Bronchial smooth muscle cell (primary cell): Measurements from ENCODE around the gene CCDC183. TPM values are rescaled to one million over a fixed set of nuclear protein-coding genes. Genes with fewer than 3 reads are reported as not detected.

ENCODE experiments used
- total RNA-seq: library from RNA; depleted of rRNA; stranded (reverse); fragments of >200 nt; gene quantifications from 2 replicates; pipeline ENCODE4 v1.2.1, GENCODE V29; 2014

Gene CCDC183
- total RNA-seq: 0.32 and 0.43 TPM in 2 replicates

DNA sequence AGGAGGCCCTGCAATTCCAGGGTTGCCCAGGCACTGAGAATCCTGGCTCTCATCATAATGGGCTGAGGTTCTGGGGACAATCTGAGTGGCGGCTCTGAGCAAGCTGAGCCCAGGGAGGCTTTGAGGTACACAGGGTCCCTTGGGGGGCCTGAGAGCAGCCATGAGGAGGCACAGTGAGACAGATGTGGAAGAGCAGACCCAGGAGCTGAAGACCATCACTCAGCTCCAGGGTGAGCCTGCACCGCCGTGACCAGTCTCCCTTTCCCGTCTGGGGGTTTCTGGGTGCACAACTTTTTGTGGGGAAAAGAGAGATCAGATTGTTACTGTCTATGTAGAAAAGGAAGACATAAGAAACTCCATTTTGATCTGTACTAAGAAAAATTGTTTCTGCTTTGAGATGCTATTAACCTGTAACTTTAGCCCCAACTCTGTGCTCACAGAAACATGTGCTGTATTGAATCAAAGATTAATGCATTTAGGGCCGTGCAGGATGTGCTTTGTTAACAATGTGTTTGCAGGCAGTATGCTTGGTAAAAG lies at the start of gene CCDC183:
CCDC183 (plus strand) TSS at position 101 of the 537 bp plus-strand sequence; CDS start at position 161, 60 bp downstream.

DNA sequence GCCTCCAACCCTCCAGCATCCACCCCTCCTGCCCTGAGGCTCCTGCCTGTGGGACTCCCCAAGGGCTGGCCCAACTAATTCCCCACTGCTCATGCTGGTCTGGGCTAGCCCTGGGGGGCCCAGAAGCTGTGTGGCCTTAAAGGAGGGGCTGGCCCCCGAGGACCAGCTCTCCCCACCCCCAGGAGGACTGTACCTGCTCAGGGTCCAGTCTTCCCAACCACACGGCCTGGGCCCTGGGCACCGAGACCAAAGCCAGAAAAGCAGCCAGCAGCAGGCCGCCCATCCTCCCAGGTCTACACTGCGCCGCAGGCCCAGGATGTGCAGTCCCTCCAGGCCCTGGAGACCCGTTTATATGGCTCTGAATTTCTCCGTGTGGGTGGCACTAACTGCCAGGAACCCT lies 47.9 kb upstream of the CCDC183 start, which contains the start of gene LCN6:
LCN6 (minus strand) TSS at position 325 of the 400 bp plus-strand sequence; CDS start at position 283, 42 bp downstream.

DNA sequence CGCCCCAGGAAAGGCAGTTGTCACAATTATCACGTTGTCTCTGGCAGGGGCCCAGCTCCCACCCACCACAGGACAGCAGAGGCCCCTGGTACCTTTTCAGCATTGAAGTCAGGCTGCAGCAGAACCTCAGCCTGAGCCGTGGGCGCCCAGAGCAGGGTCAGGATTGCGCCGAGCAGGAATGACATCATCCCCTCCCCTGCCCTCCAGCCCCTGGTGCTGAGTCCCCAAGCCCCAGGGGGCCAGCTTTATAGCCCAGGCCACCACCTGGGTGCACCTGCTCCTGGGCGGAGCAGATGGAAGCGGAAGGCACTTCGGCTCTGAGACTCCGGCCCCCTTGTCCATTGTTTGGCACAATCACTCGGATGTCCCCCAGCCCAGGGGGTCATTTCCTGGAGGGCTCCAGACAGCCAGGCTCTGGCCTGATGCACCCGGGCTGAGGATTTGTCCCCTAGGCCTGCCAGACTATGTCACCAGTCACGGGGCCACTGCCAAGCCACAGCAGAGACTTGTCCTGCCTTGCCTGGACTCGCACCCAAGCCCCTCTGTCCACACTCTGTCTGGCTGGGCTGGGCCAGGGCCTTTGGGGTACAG lies 31.7 kb upstream of the CCDC183 start, which contains the start of gene LCN15:
LCN15 (minus strand) TSS at position 218 of the 591 bp plus-strand sequence; CDS start at position 188, 30 bp downstream.

DNA sequence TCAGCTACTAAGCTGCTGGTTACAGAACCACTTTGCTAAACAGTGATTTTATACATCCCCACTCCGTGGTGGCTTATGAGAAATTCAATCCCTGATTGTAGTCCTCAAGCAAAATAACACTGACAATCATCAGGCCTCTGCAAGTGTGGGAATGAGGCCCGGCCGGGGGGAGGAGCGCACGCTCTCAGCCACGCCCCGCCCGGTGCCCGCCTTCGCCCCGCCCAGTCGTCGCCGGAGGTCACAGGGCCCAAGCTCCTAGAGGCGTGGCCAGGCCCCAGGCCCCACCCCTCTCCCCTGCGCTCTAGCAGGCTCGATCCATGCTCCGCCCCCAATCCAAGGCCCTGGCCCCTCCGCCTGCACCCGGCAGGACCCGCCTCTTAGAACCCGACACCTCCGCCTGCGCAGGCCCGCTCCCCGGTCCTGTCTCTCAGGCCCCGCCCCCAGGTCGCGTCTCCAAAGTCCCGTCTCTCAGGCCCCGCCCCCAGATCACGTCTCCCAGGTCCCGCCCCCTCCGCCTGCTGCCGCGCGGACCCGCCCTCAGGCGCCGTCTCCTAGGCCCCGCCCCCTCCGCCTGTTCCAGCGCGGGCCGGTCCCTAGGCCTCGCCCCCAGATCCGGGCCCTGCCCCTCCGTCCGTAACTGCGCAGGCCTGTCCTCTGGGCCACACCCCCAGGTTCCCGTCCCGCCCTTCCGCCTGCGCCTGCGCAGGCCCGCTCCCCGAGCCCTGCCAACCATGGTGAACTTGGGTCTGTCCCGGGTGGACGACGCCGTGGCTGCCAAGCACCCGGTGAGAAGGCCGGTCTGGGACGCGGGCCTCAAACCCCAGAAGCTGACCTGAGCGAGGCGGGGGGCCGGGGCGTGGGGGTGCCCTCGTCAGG lies 5.3 kb upstream of the CCDC183 start, which contains the start of gene TMEM141:
TMEM141 (plus strand) TSS at position 705 of the 876 bp plus-strand sequence; CDS start at position 732, 27 bp downstream.

DNA sequence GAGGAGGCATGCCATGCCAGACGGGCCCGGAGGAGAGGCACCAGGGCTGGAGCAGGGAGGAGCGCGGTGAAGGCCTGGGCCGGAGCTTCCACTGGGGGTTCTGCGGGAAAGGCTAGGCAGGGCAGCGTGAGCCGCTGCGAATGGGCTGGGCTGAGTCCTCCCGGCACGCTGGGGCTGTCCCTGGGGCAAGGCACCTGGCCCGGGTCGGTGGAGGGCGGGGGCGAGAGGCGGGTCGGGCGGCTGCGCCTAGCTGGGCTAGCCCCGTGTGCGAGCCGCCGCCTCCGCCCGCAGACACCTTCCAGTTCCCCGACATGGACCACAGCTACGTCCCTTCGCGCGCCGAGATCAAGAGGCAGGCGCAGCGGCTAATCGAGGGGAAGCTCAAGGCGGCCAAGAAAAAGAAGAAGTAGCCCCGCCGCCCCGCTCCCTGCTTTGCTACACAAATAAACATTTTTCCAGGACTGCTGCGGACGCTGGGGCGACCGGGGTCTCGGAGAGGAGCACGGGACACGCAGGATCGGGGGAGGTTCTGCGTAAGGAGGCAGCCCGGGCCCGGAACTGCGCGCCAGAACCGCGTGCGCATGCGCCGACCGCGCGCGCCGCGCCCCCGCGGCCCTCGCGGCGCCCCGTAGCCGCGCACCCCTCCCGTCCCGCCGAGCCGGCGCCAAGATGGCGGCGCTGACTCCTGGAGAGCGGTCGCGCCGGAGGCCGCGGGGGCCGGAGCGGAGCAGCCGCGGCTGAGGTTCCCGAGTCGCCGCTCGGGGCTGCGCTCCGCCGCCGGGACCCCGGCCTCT lies 11.3 kb downstream of the CCDC183 start, which contains the start of gene RABL6:
RABL6 (plus strand) TSS at position 668 of the 794 bp plus-strand sequence. CDS start 249 bp downstream, outside the sequence.

DNA sequence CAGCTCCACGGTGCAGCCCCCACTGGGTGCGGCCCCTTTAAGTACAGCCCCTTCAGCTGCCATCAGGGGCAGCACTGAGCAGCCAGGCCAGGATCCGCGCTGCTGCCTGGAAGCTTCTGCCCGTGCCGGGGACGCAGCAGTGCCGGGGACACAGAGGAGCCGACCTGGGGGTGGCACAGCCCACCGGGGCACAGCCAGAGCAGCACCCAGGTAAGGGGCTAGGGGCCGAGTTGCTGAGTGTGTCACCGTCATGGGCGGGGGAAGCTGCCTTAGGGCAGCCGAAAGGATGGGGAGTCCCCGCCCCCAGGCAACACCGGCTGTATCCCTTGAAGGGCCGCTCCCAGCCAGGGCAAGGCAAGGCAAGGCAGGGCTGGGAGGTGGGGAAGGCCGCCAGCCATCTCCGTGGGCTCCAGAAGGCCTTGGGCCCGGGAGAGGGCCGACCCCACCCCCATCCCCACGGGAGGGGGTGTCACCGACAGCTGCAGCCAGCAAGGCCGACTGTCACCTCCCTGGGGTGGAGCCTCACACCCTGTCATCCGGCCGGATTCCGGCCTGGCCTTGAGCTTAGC lies 46.3 kb downstream of the CCDC183 start, which contains the start of gene AJM1:
AJM1 (plus strand) TSS at position 99 of the 569 bp plus-strand sequence. CDS start 1,937 bp downstream, outside the sequence.

DNA sequence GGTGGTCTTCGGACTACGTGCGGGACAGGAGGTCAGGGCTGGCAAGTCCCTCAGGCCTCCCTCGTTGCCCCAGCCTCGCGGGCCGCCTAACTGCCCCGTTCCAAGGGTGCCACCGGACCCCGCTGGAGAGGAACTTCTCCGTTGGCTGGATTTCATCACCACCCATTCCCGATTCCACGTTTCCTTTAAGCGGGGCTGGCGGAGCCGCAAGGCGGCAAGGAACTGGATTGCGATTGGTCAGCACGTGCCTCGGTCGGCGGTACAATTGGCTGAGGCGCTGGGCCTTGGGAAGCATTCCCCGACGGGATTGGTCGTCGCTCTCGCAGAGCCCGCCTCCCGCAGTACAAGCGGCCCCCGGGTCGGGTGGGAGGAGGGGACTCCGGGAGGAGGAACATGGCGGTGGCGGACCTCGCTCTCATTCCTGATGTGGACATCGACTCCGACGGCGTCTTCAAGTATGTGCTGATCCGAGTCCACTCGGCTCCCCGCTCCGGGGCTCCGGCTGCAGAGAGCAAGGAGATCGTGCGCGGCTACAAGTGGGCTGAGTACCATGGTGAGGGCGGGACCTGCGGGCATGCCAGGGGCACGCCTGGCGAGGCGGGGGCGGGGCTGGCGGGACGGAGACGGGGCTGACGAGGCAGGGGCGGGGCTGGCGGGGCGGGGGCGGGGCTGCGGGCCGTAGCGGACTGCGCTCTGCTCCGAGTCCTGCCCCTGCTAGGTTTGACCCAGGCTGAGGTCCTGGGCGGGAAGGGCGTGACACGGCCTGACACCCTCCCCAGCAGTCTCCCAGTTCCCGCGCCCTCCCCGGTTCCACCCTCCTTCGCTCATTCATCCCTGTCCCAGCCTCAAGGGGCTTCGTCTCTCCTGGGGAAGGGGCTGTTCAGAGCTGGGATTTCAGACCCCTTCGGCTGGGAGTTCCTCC lies 53.2 kb downstream of the CCDC183 start, which contains the start of gene PHPT1:
PHPT1 (plus strand) TSS at position 372 of the 922 bp plus-strand sequence; CDS start at position 394, 22 bp downstream.

DNA sequence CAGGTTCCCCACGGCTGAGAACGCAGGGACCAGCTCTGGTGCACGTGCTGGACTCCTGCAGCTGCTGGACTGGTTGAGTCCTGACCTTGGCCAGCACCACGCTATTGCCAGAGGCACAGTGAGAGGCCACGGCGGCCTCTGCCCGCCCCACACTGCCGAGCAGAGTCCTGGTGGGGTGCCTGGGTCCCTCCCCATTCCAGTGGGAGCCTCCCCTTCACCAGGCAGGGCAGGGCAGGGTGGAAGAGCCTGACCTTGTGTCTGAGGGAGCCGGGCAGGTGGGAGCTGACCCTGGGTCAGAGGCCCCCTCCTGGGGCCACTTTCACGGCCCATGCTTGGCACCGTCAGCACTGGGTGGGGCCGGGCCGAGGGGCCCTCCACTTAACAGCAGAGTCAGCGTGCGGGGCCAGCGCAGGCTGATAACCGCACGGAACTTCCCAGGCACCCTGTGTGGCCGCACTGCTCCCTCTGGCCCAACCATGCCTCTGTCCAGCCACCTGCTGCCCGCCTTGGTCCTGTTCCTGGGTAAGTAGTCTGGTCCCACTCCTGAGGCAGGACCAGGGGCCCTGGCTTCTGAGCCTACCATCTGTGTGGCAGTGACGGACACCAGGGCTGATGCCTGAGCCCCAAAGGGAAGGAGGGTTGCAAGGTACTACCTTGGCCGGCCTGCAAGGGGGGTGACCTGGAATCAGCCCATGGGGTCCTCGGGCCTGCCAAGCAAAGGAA lies 56.0 kb downstream of the CCDC183 start, which contains the start of gene MAMDC4:
MAMDC4 (plus strand) TSS at position 406 of the 723 bp plus-strand sequence; CDS start at position 477, 71 bp downstream.

Other genes starting within 250 kb of the CCDC183 start
- gene EGFL7, start 133.4 kb upstream of the CCDC183 start, total RNA-seq: 6.1 and 8.7 TPM in 2 replicates
- 27.7 and 31.8 TPM in 2 replicates for gene AGPAT2, start 108.9 kb upstream of the CCDC183 start, total RNA-seq
- 0.69 and 1.1 TPM in 2 replicates for gene DIPK1B, start 83.8 kb upstream of the CCDC183 start, total RNA-seq
- gene LCN10, start 53.4 kb upstream of the CCDC183 start, total RNA-seq: 0.16 TPM in 1 of 2 replicates, not detected in the other
- not detected in 2 replicates for gene LCN6, start 47.8 kb upstream of the CCDC183 start, total RNA-seq
- gene LCN8, start 38.1 kb upstream of the CCDC183 start, total RNA-seq: not detected in 2 replicates
- gene LCN15, start 31.8 kb upstream of the CCDC183 start, total RNA-seq: not detected in 2 replicates
- 44.7 and 44.8 TPM in 2 replicates for gene TMEM141, start 5.0 kb upstream of the CCDC183 start, total RNA-seq
- gene RABL6, start 11.6 kb downstream of the CCDC183 start, total RNA-seq: 54.9 and 57.4 TPM in 2 replicates
- gene AJM1, start 46.1 kb downstream of the CCDC183 start, total RNA-seq: 0.95 and 1.5 TPM in 2 replicates
- 177 and 292 TPM in 2 replicates for gene PHPT1, start 53.1 kb downstream of the CCDC183 start, total RNA-seq
- gene MAMDC4, start 56.0 kb downstream of the CCDC183 start, total RNA-seq: 0.32 and 1.1 TPM in 2 replicates
- 386 and 552 TPM in 2 replicates for gene EDF1, start 70.0 kb downstream of the CCDC183 start, total RNA-seq
- gene TRAF2, start 90.2 kb downstream of the CCDC183 start, total RNA-seq: 6.0 and 9.2 TPM in 2 replicates
- 107 and 184 TPM in 2 replicates for gene FBXW5, start 148.4 kb downstream of the CCDC183 start, total RNA-seq
- 0.32 and 0.69 TPM in 2 replicates for gene C8G, start 148.9 kb downstream of the CCDC183 start, total RNA-seq
- gene LCN12, start 155.9 kb downstream of the CCDC183 start, total RNA-seq: not detected in 2 replicates
- 0.79 and 6.0 TPM in 2 replicates for gene PTGDS, start 181.2 kb downstream of the CCDC183 start, total RNA-seq
- gene LCNL1, start 186.7 kb downstream of the CCDC183 start, total RNA-seq: 0.16 and 0.34 TPM in 2 replicates
- gene PAXX, start 196.1 kb downstream of the CCDC183 start, total RNA-seq: 5.8 and 8.5 TPM in 2 replicates
- gene CLIC3, start 200.2 kb downstream of the CCDC183 start, total RNA-seq: 6.8 and 8.2 TPM in 2 replicates
- gene ABCA2, start 231.9 kb downstream of the CCDC183 start, total RNA-seq: 14.2 and 23.9 TPM in 2 replicates
- gene FUT7, start 235.8 kb downstream of the CCDC183 start, total RNA-seq: not detected in 2 replicates
- gene NPDC1, start 249.8 kb downstream of the CCDC183 start, total RNA-seq: 11.5 and 13.1 TPM in 2 replicates